HG02678 (cell line): ENCODE results near the gene PTGER2.

Source experiments
- ATAC-seq: cut with Tn5 transposase; IDR thresholded peaks from one replicate; pipeline ENCODE4 v1.9.1; 2021; ENCODE audit warnings: mild to moderate bottlenecking, moderate library complexity; ENCODE audit not compliant: unreplicated experiment

PTGER2 gene

GRCh38 chr14:52313903-52314594 is at the start of gene PTGER2:
PTGER2 (plus strand) TSS chr14:52314312; CDS start chr14:52314549, 237 bp downstream.
- peak; percentile 51 for ATAC-seq

- no peak for ATAC-seq
These were observed 48.9 kb upstream of the PTGER2 start for GRCh38 chr14:52265253-52265652.

GRCh38 chr14:52266179-52266578 is 47.9 kb upstream of the PTGER2 start:
- no peak for ATAC-seq

GRCh38 chr14:52266782-52267181 is 47.3 kb upstream of the PTGER2 start:
- ATAC-seq = no peak

- ATAC-seq = no peak
These were observed 46.4 kb upstream of the PTGER2 start, which contains the start of gene PTGDR for GRCh38 chr14:52267501-52268278. PTGDR (plus strand) TSS chr14:52267698; CDS start chr14:52267815, 117 bp downstream.

GRCh38 chr14:52268279-52269061 is 45.6 kb upstream of the PTGER2 start:
- no peak for ATAC-seq

GRCh38 chr14:52269100-52269499 is 45.0 kb upstream of the PTGER2 start:
- no peak for ATAC-seq

GRCh38 chr14:52269982-52270381 is 44.1 kb upstream of the PTGER2 start:
- ATAC-seq = no peak

GRCh38 chr14:52271538-52271937 is 42.6 kb upstream of the PTGER2 start:
- no peak for ATAC-seq

- no peak for ATAC-seq
These were observed 41.7 kb upstream of the PTGER2 start for GRCh38 chr14:52272375-52272774.

- ATAC-seq = no peak
These were observed 38.7 kb upstream of the PTGER2 start for GRCh38 chr14:52275372-52275771.

- ATAC-seq = no peak
These were observed 36.6 kb upstream of the PTGER2 start for GRCh38 chr14:52277552-52277951.

GRCh38 chr14:52279408-52279807 is 34.7 kb upstream of the PTGER2 start:
- ATAC-seq = no peak

GRCh38 chr14:52283099-52283498 is 31.0 kb upstream of the PTGER2 start:
- no peak for ATAC-seq

- no peak for ATAC-seq
These were observed 27.2 kb upstream of the PTGER2 start for GRCh38 chr14:52286661-52287649.

- no peak for ATAC-seq
These were observed 17.7 kb upstream of the PTGER2 start for GRCh38 chr14:52296378-52296777.

- ATAC-seq = no peak
These were observed 15.3 kb upstream of the PTGER2 start for GRCh38 chr14:52298795-52299194.

- ATAC-seq = no peak
These were observed 14.3 kb upstream of the PTGER2 start for GRCh38 chr14:52299692-52300278.

GRCh38 chr14:52303236-52303635 is 10.9 kb upstream of the PTGER2 start:
- ATAC-seq = no peak
